GM21619 (cell line): ENCODE measurements around the gene MSI2.

ENCODE experiments used
- ATAC-seq: cut with Tn5 transposase; IDR thresholded peaks from one replicate; pipeline ENCODE4 v1.9.1; 2021; ENCODE audit not compliant: unreplicated experiment

MSI2 gene

DNA sequence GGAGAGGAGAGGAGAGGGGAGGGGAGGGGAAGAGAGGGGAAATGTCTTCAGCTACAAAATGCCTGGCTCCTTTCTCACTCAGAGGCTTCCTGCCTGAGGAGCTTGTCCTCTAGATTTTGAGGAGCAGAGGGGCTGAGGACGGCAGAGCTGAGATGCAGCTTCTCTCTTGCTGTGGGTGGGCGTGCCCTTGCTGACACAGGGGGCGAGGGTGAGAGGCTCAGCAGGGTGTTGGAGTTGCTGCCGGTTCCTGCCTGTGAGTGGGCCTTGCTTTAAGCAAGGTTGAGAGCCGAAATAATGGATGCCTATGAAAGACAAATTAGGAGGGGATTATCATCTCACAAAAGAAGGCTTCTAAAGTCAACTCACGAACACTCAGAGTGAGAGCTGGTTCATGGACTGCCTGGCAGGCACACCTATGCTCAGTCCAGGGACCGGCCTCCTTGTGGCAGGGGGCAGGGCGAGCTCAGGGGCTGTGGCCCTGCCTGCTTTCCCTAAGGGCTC is 215.6 kb downstream of the MSI2 start:
- ATAC-seq = no peak

DNA sequence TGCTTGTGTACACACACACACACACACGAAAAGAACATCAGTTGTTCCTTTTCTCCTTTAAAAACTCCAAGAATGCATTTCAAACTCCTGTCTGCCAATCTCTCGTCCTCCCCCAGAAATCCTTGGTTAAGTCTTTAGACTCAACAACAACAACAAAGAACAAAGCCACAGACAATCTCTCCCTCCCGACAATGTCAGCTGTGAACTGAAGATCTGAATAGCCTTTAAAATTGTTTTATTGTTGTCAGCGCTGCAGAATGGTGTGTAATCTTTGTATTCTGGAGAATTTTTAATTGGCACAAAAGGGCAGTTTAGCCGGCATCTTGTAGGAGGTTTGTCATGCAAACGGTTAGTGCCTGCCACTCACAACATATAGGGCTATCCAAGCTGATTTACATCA is 219.5 kb downstream of the MSI2 start:
- no peak for ATAC-seq

DNA sequence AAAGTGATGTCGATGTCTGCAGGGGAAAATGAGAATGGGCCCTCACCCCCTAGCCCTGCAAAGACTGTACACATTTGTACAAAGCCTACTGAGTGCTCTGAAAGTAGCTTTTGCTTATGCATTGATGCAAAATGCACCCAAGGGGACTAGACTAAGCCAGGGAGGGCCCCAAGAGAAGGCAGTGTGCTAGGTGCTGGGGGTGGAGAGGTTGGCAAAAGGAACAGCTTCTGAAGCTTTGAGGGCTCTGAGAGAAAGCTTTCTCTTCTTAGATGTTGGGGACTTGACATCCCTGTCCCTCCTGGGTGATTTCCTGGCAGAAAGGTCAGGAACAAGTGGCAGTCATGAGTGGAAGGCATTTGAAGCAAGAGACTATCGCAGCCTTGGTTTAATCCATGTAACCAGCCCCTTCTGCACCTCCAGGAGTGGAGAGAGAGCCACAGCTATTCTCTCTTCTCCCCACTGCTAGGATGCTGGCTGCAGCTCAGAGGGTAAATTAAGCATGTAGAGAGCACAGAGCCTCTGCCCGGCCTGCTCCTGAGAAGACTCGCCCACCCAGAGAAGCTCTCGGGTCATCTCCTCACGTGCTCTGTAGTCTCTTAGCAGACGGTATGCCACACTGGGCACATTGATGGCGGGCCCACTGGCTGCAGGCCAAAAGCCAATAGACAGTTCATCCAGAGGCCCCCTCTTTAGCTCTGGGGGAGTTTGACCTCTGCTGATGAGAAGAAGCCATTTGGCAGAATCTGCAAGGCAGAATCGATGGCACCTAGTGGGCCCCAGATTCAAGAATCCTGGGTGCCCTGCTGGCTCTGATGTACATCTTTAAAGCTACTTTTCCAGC is 221.4 kb downstream of the MSI2 start:
- no peak for ATAC-seq

DNA sequence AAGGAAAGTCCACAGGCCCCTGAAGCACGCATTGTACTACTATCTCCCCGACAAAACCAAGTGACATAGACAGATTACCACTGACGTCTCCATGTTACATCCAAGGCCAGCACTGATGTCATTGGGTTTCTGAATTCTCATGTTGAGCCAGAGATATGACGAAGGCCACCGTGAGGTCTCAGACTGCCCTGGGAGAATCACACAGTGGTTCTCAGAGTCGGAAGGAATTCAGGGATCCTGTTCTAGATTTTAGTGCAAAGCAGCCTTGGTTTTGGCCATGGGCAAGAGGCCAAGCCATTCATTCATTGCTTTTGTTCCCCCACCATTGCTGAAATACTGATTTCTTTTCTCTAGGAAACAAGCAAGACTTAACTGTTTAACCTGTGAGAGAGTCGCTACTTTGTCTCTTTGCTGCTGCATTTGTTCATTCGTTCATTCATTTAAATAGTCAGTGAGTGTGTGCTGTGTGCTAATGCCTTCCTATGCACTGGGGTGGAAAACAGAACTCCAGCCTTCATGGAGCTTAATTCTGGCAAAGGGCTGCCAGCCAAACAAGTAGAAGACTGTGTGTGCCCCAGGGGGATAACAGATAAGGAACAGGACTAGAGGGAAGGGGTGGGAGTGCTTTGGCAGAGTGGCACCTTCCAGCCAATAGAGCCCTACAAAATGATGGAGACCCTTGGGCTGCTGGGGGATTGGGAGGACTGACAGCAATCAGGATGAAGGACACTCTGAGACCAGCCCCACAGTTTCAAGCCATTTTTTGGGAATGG is 222.3 kb downstream of the MSI2 start:
- ATAC-seq = no peak

DNA sequence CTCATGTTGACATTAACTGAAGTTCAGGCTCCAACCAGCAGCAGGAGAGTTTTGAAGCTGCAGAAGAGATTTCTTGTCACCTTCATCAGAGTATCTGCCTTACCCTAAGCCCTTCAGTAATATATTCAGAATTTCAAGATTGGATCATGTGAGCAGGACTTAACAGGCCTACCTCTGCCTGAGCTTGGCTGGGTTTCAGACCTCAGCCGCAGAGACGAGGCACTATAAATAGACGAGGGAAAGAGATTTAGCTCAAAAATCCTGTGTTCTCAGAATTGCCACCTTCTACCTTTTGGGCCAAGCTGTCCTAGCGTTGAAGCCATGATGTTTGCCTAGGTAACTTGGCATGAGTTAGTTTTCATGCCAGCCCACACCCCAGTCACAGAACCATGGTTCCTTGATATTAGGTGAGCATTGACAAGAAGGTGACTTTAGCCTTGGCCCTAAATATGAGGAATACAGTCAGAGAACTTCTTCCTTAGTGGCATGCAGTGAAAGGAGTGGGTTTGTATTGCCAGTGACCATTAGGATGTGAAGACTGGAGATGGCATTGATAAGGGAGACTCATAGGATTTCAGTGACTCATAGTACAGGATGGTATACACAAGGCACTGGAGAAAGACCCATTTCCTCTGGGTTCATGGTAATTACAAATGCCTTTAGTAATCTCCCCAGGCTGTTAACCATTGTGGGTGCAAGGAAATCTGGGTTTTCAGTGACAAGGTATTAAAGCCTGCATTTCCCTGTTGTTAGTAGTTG is 224.3 kb downstream of the MSI2 start:
- ATAC-seq = no peak

DNA sequence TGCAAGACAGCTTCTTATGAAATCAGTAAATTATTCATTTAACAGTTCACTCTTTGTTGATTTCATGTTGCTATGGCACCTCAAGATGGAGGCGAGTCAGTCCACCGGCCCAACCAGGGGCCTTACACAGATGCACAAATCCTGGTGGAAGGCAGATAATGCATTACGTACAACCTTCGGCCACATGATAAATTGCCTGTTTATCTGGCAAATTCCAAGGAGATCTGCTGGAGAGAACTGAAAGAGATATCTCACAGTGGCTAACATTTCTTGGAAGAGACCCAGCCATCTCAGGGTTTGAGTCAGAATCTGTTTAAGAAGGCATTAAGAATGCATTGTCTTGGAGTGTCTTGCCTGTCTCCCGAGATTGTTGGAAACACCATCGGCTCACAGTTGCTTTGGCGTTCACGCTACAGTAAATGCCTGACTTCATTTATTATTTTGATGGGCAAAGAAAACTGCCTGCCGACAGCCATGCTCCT is 225.6 kb downstream of the MSI2 start:
- no peak for ATAC-seq

DNA sequence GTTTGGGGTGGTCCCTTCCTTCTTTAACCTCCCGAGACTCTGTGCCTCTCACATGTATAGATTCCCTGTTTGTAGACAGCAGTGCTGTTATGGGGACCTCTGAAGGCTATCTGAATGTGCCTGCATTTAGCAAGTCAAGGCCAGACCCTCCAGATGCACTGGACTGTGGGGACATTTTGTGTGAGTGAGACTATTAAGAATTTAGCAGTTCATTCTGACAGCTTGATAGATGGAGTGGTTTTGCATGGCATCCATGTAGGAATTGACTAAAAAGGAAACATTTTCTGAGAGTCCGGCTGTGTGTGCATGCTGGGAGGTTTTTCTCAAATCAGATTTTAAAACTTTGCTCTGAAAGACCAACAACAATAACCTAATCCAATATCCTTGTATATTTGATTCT is 226.3 kb downstream of the MSI2 start:
- no peak for ATAC-seq

DNA sequence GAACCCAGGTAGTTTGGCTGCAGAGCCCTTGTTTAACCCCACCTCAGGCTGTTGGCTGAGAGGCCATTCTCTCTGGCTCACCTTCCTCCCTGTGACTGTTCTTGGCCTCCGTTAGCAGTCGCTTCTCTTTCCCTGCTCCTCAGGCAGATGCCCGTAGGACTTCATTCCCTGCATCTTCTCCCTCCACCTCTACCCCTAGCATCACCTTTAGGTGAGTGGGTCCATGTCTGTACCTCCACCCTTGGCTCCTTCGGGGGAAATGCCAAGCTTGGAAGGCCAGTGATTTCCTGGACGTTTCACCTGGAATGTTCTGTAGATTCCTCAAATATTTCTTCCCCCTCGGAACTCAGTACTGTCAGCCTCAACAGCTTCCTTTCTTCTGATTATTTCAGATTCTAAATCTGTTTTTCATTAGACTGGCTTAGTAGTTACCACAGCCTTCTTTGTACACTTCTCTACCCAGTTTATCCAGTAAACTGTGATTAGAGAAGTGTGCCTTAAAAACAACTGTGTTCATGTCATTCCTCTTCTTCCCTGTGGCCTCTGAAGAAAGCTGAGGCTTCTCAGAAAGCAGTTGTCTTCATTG is 227.9 kb downstream of the MSI2 start:
- ATAC-seq = no peak

DNA sequence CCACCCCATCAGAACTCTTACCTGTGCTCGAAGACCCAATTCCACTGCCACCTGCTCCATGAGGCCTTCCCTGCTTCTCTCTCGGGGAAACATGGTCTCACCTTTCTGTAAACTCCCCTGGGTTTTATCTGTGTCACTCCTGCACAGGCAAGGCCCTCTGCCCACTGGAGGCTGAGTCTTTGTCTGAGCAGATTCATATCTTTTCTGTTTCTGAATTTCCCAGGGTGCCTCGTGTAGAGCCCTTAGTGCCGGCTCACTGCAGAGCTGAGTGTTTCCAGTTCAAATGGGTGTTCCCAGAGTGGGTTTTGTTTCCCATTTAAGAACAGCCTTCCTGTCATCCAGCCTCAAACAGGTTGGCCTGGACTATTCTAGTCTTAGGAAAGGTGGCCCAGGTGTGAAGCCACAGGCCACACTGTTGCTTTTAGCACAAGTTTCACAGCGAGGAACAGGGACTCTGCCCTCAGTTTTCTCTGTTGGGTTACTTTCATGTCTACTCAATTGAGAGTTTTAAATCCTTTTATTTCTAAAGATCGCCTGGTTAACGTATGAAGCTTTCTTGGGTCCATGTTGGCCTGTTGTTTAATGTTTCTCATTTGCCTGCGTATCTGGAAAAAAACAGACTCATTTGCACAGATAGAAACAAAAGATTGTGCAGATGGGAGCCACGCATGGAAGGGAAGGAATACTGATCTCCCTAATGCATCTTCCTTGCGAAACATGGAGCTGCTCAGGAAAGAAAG is 228.7 kb downstream of the MSI2 start:
- ATAC-seq = no peak

DNA sequence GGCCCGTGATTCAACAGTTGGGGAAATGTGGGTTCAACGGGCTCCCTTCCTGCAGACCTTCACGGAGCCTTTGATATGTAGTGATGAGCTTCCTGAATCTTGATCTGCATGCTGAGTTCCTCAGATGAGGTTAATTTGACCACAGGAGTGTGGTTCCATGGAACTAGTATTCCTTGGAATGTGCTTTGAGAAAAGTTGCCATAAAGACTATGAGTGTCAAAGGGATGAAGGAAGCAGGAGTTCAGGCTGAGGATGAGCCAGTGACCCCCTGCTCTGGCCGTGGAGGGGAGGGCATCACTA is 229.2 kb downstream of the MSI2 start:
- ATAC-seq = no peak

DNA sequence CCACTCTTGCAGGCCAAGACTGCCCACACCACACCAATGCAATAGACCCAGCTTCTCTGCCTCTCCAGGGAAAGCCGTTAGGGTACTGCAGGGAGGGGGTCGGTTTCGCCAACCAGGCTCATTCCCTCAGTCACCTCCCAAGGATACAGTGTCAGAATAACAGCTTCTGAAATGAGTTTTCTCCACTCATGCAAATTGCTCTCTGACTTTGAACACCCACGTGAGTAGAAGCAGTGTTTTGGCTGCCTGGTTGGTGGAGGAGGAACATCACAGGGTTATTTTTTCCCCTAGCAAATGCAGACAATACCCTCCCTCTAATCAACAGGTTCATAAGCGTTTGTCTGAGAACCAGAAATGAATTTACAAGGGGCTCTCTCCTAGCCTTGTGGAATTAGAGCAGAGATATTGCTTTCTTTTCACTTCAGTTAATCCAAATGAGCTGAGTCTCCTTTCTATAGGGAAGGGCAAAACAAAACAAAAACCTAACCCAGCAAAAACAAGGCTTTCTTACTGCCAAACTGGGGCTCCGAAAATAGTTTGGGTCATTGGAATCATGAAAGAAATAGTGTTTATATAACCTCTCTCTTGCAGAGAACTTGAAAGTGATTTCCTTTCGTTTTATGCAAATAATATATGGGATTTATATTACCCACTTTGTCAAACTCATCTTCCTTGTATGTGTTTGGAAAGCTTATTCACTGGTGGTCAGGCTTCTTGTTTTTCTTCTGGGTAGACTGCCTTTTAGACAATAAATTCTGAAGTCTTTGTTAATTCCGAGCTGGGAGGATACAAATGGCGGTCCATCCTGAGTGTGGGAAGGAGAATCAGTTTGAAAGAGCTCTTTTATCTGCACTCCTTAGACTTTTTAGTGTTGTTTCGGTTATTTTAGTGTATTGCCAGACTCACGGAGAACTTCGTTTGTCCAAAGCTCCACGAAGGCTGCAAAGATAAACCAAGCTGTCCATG is 229.9 kb downstream of the MSI2 start:
- no peak for ATAC-seq

DNA sequence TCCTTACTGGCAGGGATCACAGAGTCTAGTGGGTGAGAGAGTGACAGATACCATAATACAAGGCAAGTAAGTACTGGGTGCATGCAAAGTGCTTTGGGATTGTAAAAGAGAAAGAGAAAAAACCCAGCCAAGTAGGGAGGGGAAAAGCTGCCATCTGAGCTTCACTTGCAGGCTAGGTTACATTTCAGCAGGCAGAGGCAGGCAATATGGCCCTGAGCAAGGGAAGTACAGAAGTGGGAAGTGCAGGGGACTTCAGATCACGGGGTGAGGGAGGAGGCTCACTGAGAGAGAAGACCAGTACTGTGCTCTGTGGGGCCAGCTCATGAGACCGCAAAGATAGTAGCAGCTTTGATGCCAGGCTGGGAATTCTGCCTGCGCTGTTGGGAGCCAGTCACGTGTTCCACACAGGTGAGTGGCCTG is 230.6 kb downstream of the MSI2 start:
- no peak for ATAC-seq

DNA sequence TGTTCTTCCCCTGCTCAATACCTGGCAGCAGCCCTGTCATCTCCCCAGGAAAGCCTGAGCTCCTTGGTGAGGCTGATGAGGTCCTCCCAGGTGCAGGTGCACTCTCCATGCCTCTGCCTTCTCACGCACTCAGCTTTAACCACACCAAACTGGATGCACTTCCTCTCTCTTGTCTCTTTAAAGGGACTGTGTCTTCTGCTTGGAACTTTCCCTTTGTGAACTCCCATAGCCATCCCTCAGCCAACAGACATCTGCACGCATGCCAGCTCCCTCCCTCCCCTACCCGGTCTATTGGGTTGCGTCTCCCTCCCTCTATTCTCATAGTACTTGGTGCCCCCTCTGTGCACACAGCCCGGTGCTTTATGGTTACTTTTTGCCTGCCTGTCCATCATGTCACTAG is 231.2 kb downstream of the MSI2 start:
- ATAC-seq = no peak

DNA sequence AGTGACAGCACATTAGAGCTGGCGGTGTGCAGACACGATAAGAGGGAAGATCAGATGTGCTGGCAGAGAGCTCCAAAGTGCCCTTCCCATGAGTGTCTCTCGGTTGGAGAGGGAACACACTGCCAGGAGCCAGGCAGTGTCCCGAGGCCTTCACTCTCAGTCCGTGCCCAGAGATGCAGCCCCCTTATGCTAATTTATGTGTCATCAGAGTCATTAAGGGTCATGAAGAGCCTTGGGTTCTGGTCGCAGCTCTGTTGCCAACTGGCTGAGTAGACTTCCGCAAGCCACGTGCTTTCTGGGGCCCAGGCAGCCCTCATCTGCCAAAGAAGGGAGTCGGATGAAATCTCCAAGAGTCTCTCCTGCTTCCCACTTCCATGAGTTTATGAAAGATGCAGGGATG is 232.5 kb downstream of the MSI2 start:
- ATAC-seq = no peak

DNA sequence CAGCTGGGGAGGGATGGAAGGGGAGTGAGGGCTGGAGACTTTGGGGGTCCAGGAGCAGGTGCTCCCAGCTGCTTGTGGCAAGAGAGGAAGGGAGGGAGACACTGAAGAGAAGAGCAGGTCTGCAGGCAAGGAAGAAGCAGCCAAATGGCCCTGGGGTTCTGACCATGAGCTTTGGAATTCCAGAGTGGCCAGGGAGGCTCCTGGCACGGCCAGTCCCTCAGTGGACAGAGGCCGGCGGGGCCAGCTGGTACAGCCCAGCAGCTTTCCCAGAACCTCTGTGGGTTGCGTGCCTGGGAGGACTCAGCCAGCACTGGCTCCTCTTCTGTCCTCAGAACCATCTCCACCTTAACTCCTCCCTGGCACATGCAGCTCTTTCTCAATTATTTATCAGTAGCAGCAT is 233.0 kb downstream of the MSI2 start:
- no peak for ATAC-seq

DNA sequence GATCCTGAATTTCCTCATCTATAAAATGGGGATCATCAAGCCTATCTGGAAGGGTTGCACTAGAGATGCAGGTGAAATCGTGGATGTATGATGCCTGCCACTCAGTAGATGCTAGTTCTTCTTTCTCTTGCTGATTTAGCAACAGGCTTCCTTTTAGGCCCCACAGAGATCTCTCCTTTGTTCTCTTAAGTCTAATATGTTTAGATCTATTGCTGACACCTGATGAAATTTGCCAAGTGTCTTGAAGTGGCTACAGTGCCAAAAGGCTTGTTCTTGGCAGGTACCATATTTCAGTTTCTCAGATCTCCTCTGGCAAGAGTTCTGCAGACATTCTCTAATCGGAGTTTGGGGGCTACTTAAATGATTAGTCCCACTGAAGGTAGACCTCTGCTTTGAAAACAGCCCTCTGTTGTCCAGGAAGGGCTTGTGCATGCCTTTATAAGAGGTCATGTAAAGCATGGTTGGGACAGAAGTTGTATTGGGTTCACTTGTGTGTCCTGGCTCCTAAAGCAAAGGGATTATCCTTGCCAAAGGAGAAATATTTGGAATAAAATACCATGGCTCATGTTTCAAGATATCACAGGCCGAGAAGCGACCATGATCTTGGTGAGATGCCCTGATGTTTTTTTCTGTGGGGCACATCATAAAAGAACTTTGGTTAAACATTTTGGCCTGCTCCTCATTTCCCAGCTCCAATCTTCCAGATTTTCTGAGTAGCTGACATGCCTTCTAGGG is 234.0 kb downstream of the MSI2 start:
- no peak for ATAC-seq

DNA sequence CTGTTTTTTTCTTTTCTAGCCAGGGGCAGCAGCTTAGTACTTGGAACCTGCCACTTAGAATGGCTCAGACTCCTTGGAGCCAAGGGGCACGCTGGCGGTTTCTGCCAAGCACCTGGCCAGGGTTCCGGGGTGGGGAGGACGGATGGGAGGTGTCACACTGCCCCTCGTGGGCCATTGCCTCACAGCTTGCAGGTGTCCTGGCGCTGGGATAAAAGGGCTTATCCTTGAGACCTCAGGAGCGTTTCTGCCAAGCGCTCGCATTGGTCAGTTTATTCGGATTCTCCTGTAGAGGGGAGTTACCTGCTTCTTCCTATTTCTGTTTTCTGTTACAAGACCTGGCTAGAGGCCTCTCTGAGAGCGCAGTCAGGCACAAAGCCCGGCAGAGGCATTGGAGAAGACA is 234.6 kb downstream of the MSI2 start:
- no peak for ATAC-seq

DNA sequence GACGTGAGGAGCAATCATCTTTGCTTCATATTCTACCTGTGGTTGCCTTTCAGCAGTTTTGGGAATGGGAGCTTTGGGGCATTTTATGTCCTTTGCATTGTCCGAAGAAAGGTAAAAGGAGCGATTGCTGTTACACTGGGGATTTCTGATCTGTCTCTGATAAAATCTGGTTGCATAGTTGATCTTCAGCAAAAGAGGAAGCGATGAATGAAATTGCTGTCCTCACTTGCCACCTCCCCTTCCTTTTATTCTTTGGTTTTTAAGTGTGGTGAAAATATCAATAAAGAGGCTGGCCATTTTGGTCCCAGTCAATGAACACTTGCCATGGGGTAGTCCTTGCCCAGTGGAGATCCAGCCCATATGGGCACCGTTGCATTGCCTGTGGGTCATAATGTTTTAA is 236.8 kb downstream of the MSI2 start:
- no peak for ATAC-seq

DNA sequence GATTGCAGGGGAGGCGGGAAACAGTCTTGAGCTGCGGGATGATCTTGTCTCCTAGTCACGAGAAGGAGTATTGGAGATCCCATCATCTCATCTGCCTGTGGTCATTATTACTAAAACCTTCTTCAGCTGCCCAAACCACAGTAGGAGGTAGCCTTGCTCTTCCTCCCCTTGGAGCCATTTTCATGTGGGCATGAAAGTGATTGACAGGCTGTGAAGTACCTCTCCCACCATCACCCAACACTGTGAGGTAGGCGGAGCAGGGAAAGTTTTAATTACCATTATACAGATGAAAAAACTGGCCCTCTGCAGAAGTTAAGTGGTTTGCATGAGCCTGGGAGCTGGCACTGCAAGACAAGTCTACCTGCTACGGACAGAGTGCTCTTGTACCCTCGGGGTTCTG is 237.3 kb downstream of the MSI2 start:
- ATAC-seq = no peak
